ENCODE data around the gene PCDHA1.
A peak's percentile ranks its signal among the peaks of the same experiment; 100 is the strongest.
"Not testable (repeated sequence)": the region's sequence is repeated elsewhere in the genome, so short reads cannot be mapped to it uniquely, and the experiment has no call there.

Gene PCDHA1

DNA sequence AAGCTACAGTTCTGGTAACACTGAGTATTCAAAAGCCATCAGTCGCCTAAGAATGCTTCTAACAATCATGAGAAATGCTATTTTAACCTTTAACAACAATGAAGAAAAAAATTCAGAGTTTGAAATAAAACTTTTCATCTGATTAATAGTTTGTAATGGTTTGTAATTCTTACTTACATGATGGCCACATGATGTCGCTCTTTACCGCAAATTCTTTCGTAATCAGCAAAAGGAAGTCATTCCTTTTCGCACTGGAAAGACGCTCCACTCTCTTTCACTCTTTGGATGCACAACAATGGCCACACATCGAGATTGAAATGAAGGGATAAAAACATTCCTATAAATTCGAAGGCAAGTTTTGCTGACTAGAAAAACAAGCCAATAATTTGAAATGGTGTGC lies 48.1 kb downstream of the PCDHA1 start, which contains the start of gene PCDHA7:
Gene PCDHA7 (plus strand): TSS at position 277 of the 400 bp plus-strand sequence. CDS start 115 bp downstream, at position 392.
- ATAC-seq: no peak
- TF ChIP-seq, protein P1, sequence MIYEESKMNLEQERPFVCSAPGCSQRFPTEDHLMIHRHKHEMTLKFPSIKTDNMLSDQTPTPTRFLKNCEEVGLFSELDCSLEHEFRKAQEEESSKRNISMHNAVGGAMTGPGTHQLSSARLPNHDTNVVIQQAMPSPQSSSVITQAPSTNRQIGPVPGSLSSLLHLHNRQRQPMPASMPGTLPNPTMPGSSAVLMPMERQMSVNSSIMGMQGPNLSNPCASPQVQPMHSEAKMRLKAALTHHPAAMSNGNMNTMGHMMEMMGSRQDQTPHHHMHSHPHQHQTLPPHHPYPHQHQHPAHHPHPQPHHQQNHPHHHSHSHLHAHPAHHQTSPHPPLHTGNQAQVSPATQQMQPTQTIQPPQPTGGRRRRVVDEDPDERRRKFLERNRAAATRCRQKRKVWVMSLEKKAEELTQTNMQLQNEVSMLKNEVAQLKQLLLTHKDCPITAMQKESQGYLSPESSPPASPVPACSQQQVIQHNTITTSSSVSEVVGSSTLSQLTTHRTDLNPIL (CRISPR knock-in tag; IDR thresholded peaks at IDR 0.05; ENCODE audit: low read depth): no peak

DNA sequence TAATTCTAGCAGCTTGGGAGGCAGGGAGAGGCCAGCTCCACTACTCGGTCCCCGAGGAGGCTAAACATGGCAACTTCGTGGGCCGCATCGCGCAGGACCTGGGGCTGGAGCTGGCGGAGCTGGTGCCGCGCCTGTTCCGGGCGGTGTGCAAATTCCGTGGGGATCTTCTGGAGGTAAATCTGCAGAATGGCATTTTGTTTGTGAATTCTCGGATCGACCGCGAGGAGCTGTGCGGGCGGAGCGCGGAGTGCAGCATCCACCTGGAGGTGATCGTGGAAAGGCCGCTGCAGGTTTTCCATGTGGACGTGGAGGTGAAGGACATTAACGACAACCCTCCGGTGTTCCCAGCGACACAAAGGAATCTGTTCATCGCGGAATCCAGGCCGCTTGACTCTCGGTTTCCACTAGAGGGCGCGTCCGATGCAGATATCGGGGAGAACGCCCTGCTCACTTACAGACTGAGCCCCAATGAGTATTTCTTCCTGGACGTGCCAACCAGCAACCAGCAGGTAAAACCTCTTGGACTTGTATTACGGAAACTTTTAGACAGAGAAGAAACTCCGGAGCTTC lies 48.6 kb downstream of the PCDHA1 start:
- ATAC-seq: not testable (repeated sequence)

DNA sequence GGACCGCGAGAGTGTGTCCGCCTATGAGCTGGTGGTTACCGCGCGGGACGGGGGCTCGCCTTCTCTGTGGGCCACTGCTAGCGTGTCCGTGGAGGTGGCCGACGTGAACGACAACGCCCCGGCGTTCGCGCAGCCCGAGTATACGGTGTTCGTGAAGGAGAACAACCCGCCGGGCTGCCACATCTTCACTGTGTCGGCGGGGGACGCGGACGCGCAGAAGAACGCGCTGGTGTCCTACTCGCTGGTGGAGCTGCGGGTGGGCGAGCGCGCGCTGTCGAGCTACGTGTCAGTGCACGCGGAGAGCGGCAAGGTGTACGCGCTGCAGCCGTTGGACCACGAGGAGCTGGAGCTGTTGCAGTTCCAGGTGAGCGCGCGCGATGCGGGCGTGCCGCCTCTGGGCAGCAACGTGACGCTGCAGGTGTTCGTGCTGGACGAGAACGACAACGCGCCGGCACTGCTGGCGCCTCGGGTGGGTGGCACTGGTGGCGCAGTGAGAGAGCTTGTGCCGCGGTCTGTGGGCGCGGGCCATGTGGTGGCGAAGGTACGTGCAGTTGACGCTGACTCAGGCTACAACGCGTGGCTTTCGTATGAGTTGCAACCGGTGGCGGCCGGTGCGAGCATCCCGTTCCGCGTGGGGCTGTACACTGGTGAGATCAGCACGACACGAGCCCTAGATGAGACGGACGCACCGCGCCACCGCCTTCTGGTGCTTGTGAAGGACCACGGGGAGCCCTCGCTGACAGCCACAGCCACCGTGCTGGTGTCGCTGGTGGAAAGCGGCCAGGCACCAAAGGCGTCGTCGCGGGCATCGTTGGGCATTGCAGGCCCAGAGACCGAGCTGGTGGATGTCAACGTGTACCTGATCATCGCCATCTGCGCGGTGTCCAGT lies 49.9 kb downstream of the PCDHA1 start:
- ATAC-seq: no peak
- TF ChIP-seq TCF4 (CRISPR knock-in tag; IDR thresholded peaks at IDR 0.05; ENCODE audit: borderline replicate concordance) (no peak), TOX (CRISPR knock-in tag; IDR thresholded peaks at IDR 0.05; ENCODE audit: borderline replicate concordance) (no peak), ZNF70 (CRISPR knock-in tag; IDR thresholded peaks at IDR 0.05) (no peak), RARB (CRISPR knock-in tag; IDR thresholded peaks at IDR 0.05) (no peak), ZFP3 (CRISPR knock-in tag; IDR thresholded peaks at IDR 0.05) (no peak), ISL1 (CRISPR knock-in tag; IDR thresholded peaks at IDR 0.05) (no peak), GLIS3 (CRISPR knock-in tag; IDR thresholded peaks at IDR 0.05) (no peak), BACH2 (CRISPR knock-in tag; IDR thresholded peaks at IDR 0.05; ENCODE audit: borderline replicate concordance) (no peak), ZC3H10 (CRISPR knock-in tag; IDR thresholded peaks at IDR 0.05) (no peak), ARNTL (CRISPR knock-in tag; IDR thresholded peaks at IDR 0.05; ENCODE audit: borderline replicate concordance, low read depth) (no peak), ZNF8 (CRISPR knock-in tag; IDR thresholded peaks at IDR 0.05) (no peak), ESRRG (CRISPR knock-in tag; IDR thresholded peaks at IDR 0.05) (no peak), OSR1 (CRISPR knock-in tag; IDR thresholded peaks at IDR 0.05) (no peak), PPARA (CRISPR knock-in tag; IDR thresholded peaks at IDR 0.05; ENCODE audit: borderline replicate concordance) (no peak), SNAI2 (CRISPR knock-in tag; IDR thresholded peaks at IDR 0.05) (no peak), ZFP30 (CRISPR knock-in tag; IDR thresholded peaks at IDR 0.05) (no peak), CSDC2 (CRISPR knock-in tag; IDR thresholded peaks at IDR 0.05) (no peak)
- TF ChIP-seq, protein P1 (CRISPR knock-in tag; IDR thresholded peaks at IDR 0.05; ENCODE audit: low read depth): no peak
- TF ChIP-seq, protein P2, sequence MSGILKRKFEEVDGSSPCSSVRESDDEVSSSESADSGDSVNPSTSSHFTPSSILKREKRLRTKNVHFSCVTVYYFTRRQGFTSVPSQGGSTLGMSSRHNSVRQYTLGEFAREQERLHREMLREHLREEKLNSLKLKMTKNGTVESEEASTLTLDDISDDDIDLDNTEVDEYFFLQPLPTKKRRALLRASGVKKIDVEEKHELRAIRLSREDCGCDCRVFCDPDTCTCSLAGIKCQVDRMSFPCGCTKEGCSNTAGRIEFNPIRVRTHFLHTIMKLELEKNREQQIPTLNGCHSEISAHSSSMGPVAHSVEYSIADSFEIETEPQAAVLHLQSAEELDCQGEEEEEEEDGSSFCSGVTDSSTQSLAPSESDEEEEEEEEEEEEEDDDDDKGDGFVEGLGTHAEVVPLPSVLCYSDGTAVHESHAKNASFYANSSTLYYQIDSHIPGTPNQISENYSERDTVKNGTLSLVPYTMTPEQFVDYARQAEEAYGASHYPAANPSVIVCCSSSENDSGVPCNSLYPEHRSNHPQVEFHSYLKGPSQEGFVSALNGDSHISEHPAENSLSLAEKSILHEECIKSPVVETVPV (CRISPR knock-in tag; IDR thresholded peaks at IDR 0.05): no peak
- TF ChIP-seq, protein P3, sequence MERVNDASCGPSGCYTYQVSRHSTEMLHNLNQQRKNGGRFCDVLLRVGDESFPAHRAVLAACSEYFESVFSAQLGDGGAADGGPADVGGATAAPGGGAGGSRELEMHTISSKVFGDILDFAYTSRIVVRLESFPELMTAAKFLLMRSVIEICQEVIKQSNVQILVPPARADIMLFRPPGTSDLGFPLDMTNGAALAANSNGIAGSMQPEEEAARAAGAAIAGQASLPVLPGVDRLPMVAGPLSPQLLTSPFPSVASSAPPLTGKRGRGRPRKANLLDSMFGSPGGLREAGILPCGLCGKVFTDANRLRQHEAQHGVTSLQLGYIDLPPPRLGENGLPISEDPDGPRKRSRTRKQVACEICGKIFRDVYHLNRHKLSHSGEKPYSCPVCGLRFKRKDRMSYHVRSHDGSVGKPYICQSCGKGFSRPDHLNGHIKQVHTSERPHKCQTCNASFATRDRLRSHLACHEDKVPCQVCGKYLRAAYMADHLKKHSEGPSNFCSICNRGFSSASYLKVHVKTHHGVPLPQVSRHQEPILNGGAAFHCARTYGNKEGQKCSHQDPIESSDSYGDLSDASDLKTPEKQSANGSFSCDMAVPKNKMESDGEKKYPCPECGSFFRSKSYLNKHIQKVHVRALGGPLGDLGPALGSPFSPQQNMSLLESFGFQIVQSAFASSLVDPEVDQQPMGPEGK (CRISPR knock-in tag; IDR thresholded peaks at IDR 0.05; ENCODE audit: borderline replicate concordance): no peak

DNA sequence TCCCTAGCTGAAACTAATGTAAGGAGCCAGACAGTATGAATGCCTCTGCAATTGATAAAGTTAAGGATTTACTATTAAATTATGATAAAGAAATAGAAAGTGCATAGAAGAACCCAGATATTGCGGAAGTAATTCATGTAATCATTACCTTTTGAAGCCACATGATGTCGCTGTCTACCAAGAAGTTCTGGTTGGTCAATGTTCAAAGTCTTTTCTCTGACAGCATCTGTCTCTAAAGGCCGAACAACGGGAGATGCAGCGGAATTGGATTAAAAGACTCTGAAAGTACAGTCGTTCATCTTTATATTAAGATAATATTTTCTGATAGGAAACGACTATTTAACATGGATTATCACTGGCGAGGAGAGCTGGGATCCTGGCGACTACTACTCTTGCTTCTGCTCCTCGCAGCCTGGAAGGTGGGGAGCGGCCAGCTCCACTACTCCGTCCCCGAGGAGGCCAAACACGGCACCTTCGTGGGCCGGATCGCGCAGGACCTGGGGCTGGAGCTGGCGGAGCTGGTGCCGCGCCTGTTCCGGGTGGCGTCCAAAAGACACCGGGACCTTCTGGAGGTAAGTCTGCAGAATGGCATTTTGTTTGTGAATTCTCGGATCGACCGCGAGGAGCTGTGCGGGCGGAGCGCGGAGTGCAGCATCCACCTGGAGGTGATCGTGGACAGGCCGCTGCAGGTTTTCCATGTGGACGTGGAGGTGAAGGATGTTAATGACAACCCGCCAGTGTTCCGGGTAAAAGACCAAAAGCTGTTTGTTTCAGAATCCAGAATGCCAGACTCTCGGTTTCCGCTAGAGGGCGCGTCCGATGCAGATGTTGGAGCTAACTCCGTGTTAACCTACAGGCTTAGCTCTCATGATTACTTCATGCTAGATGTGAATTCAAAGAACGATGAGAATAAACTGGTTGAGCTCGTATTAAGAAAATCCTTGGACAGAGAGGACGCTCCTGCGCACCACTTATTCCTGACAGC lies 55.3 kb downstream of the PCDHA1 start, which contains the start of gene PCDHA8:
Gene PCDHA8 (plus strand): TSS at position 210 of the 985 bp plus-strand sequence. CDS start 135 bp downstream, at position 345.
- TF ChIP-seq ZC3H10 (CRISPR knock-in tag; IDR thresholded peaks at IDR 0.05) (no peak), ZNF565 (CRISPR knock-in tag; conservative IDR thresholded peaks at IDR 0.05; ENCODE audit: low read depth) (no peak), ZFP30 (CRISPR knock-in tag; IDR thresholded peaks at IDR 0.05) (no peak), RARB (CRISPR knock-in tag; IDR thresholded peaks at IDR 0.05) (no peak), GLIS3 (CRISPR knock-in tag; IDR thresholded peaks at IDR 0.05) (no peak), TCF4 (CRISPR knock-in tag; IDR thresholded peaks at IDR 0.05; ENCODE audit: borderline replicate concordance) (no peak)
- TF ChIP-seq, protein P3 (CRISPR knock-in tag; IDR thresholded peaks at IDR 0.05; ENCODE audit: borderline replicate concordance): no peak
- TF ChIP-seq, protein P2 (CRISPR knock-in tag; IDR thresholded peaks at IDR 0.05): no peak
- ATAC-seq: peak; percentile 98

Measured in SK-N-SH treated with all-trans-retinoic acid at 6 μM for 48 hours (cell line).